ENCODE data around the gene RMND5A.

The RMND5A gene

DNA sequence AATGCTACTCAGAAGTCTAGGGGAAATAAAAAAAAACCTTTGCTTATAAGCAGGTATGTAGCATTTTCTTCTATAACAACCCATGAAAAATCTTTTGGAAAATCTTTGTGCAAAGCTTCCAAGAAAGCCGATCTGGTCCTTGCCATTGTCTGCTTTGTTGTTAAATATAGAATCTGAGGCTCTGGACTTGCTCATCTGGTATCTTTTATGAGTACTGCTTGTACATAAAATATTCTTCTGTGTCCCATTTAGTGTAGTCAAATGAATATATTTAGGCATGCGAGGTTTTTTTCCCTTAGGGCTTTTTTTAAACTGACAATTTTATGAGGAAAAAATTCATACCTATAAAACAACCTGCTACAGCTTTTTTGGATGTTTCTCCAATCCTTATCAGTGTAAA, 45.0 kb upstream of the RMND5A start:
- POLR2A ChIA-PET, result no interaction called here
- Histone ChIP-seq H3K4me3 (ENCODE audit: low read depth, low read length) (no peak overlapping the region), H3K9me3 (ENCODE audit: control insufficient read depth, insufficient read depth, low read depth, low read length) (no peaks in the 10 kb centered on the region), H3K4me1 (ENCODE audit: control insufficient read depth, insufficient read depth, low read length) (no peaks in the 10 kb centered on the region), H3K27ac (ENCODE audit: extremely low read depth, low read depth, low read length) (no peak overlapping the region), H3K36me3 (ENCODE audit: control insufficient read depth in 2 of 2, insufficient read depth in 1 of 2, low read length in 2 of 2) (no peaks in the 10 kb centered on the region)
- no peak for TF ChIP-seq ZNF24 (tag by site-specific recombination; IDR thresholded peaks at IDR 0.05)
- CTCF ChIA-PET, result interaction anchor here (0.6 kb wide), 1 partner anchor 116 kb away, joined by 5 read pairs; no protein-coding TSS in a partner anchor

DNA sequence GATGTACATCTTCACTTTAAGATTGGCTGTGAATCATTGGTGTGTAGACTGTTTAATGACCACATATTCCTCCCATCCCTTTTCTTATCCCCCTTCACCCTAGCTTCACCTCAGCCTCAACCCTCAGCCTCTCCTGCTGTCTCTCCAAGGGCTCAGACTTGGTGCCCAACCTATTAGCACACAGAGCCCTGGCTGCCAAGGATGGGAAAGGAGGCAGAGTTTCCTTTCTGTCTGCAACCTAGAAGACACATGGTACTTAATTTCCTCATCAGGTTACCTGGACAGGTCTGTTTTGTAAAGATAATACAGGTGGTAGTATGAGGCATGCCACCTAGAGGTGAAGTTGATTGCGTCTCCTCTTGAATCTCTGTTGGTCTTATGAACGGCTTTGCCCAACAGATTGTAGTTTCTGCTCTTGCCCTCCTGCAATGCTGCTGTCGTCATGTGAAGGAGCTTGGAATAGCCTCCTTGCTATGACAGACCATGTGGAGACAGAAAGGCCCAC, 44.5 kb upstream of the RMND5A start:
- H3K27ac ChIP-seq (ENCODE audit: extremely low read depth, low read depth, low read length), result no peak overlapping the region
- H3K4me3 ChIP-seq (ENCODE audit: low read depth, low read length), result no peak overlapping the region
- TF ChIP-seq ZNF146 (tag by site-specific recombination; IDR thresholded peaks at IDR 0.05) (no peak), ZNF521 (tag by site-specific recombination; IDR thresholded peaks at IDR 0.05) (no peak), ZNF629 (tag by site-specific recombination; IDR thresholded peaks at IDR 0.05) (no peak), KLF9 (tag by site-specific recombination; IDR thresholded peaks at IDR 0.05; ENCODE audit: low read depth) (no peak)
- TF ChIP-seq, protein P1, sequence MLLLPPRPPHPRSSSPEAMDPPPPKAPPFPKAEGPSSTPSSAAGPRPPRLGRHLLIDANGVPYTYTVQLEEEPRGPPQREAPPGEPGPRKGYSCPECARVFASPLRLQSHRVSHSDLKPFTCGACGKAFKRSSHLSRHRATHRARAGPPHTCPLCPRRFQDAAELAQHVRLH (tag by site-specific recombination; IDR thresholded peaks at IDR 0.05), result no peak
- no peaks in the 10 kb centered on the region for H3K4me1 ChIP-seq (ENCODE audit: control insufficient read depth, insufficient read depth, low read length)
- H3K9me3 ChIP-seq (ENCODE audit: control insufficient read depth, insufficient read depth, low read depth, low read length), result no peaks in the 10 kb centered on the region
- no peaks in the 10 kb centered on the region for H3K36me3 ChIP-seq (ENCODE audit: control insufficient read depth in 2 of 2, insufficient read depth in 1 of 2, low read length in 2 of 2)
- ChIA-PET POLR2A (no interaction called here), CTCF (interaction anchor here (0.6 kb wide), 2 partner anchors 88 to 117 kb away, joined by 3 to 5 read pairs; no protein-coding TSS in a partner anchor)

DNA sequence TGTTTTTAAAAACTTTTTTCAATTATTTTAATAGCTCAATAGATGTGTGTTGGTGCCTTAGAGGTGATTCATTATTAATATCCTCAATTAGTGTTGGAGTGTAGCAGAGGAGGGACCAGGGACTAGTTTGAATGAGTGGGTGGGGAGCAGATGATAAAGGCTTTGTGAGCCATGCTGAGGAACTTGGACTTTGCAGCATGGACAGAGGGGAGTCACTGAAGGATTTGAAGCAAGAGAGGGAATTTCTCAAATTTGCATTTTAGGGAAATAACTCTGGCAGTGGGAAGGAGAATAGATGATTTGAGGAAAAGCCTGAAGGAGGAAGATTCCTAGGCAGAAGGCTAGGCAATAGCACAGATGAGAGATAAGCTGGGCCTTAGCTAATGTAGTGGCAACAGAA, 42.3 kb upstream of the RMND5A start:
- Histone ChIP-seq H3K9me3 (ENCODE audit: control insufficient read depth, insufficient read depth, low read depth, low read length) (no peaks in the 10 kb centered on the region), H3K4me1 (ENCODE audit: control insufficient read depth, insufficient read depth, low read length) (no peaks in the 10 kb centered on the region), H3K36me3 (ENCODE audit: control insufficient read depth in 2 of 2, insufficient read depth in 1 of 2, low read length in 2 of 2) (no peaks in the 10 kb centered on the region), H3K4me3 (ENCODE audit: low read depth, low read length) (no peak overlapping the region), H3K27ac (ENCODE audit: extremely low read depth, low read depth, low read length) (no peak overlapping the region)
- TF ChIP-seq ZNF221 (tag by site-specific recombination; IDR thresholded peaks at IDR 0.05; ENCODE audit: borderline replicate concordance) (no peak), ZNF202 (tag by site-specific recombination; IDR thresholded peaks at IDR 0.05; ENCODE audit: borderline replicate concordance) (no peak), ZIC2 (tag by site-specific recombination; IDR thresholded peaks at IDR 0.05) (no peak), ZNF341 (tag by site-specific recombination; IDR thresholded peaks at IDR 0.05; ENCODE audit: low read depth) (no peak)
- TF ChIP-seq, protein P2, sequence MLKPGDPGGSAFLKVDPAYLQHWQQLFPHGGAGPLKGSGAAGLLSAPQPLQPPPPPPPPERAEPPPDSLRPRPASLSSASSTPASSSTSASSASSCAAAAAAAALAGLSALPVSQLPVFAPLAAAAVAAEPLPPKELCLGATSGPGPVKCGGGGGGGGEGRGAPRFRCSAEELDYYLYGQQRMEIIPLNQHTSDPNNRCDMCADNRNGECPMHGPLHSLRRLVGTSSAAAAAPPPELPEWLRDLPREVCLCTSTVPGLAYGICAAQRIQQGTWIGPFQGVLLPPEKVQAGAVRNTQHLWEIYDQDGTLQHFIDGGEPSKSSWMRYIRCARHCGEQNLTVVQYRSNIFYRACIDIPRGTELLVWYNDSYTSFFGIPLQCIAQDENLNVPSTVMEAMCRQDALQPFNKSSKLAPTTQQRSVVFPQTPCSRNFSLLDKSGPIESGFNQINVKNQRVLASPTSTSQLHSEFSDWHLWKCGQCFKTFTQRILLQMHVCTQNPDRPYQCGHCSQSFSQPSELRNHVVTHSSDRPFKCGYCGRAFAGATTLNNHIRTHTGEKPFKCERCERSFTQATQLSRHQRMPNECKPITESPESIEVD (tag by site-specific recombination; IDR thresholded peaks at IDR 0.05), result no peak
- TF ChIP-seq, protein P3, sequence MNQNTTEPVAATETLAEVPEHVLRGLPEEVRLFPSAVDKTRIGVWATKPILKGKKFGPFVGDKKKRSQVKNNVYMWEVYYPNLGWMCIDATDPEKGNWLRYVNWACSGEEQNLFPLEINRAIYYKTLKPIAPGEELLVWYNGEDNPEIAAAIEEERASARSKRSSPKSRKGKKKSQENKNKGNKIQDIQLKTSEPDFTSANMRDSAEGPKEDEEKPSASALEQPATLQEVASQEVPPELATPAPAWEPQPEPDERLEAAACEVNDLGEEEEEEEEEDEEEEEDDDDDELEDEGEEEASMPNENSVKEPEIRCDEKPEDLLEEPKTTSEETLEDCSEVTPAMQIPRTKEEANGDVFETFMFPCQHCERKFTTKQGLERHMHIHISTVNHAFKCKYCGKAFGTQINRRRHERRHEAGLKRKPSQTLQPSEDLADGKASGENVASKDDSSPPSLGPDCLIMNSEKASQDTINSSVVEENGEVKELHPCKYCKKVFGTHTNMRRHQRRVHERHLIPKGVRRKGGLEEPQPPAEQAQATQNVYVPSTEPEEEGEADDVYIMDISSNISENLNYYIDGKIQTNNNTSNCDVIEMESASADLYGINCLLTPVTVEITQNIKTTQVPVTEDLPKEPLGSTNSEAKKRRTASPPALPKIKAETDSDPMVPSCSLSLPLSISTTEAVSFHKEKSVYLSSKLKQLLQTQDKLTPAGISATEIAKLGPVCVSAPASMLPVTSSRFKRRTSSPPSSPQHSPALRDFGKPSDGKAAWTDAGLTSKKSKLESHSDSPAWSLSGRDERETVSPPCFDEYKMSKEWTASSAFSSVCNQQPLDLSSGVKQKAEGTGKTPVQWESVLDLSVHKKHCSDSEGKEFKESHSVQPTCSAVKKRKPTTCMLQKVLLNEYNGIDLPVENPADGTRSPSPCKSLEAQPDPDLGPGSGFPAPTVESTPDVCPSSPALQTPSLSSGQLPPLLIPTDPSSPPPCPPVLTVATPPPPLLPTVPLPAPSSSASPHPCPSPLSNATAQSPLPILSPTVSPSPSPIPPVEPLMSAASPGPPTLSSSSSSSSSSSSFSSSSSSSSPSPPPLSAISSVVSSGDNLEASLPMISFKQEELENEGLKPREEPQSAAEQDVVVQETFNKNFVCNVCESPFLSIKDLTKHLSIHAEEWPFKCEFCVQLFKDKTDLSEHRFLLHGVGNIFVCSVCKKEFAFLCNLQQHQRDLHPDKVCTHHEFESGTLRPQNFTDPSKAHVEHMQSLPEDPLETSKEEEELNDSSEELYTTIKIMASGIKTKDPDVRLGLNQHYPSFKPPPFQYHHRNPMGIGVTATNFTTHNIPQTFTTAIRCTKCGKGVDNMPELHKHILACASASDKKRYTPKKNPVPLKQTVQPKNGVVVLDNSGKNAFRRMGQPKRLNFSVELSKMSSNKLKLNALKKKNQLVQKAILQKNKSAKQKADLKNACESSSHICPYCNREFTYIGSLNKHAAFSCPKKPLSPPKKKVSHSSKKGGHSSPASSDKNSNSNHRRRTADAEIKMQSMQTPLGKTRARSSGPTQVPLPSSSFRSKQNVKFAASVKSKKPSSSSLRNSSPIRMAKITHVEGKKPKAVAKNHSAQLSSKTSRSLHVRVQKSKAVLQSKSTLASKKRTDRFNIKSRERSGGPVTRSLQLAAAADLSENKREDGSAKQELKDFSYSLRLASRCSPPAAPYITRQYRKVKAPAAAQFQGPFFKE (tag by site-specific recombination; IDR thresholded peaks at IDR 0.05; ENCODE audit: borderline replicate concordance), result no peak
- TF ChIP-seq, protein P4, sequence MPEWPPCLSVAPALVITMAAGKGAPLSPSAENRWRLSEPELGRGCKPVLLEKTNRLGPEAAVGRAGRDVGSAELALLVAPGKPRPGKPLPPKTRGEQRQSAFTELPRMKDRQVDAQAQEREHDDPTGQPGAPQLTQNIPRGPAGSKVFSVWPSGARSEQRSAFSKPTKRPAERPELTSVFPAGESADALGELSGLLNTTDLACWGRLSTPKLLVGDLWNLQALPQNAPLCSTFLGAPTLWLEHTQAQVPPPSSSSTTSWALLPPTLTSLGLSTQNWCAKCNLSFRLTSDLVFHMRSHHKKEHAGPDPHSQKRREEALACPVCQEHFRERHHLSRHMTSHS (tag by site-specific recombination; IDR thresholded peaks at IDR 0.05), result no peak
- CTCF ChIA-PET, result interaction anchor here (0.6 to 0.7 kb wide), 2 partner anchors 87 to 114 kb away, joined by 3 read pairs; no protein-coding TSS in a partner anchor
- POLR2A ChIA-PET, result no interaction called here
